IPS-11a (cell line): ENCODE data around the gene LY6G5B.

Experiments
- H3K4me3 ChIP-seq: one replicate; pipeline ENCODE4 v1.5.1; 2013; ENCODE audit warnings: low read depth, low read length, control low read depth

LY6G5B gene

DNA sequence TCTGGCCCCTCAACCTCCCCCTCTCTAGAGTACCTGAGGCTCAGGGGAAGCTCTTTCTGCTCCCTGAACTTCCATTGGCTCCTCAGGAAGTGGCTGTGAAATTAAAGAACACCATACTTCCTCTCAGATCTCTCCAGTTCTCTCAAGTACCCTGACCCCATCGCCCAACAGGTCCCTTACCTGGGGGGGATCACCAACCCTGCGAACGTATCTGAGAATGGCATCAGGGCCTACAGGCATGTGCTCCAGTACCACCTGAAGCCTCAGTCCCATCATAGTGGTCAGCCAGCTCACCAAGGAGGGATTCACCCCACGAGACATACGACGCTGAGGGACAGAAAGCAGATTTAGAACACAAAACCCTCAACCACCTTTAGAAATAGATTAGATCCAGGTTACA lies 29.2 kb upstream of the LY6G5B start:
- no peak overlapping the region for H3K4me3 ChIP-seq

GRCh38 chr6:31641370-31641769 lies 28.4 kb upstream of the LY6G5B start:
- H3K4me3 ChIP-seq = no peak overlapping the region

DNA sequence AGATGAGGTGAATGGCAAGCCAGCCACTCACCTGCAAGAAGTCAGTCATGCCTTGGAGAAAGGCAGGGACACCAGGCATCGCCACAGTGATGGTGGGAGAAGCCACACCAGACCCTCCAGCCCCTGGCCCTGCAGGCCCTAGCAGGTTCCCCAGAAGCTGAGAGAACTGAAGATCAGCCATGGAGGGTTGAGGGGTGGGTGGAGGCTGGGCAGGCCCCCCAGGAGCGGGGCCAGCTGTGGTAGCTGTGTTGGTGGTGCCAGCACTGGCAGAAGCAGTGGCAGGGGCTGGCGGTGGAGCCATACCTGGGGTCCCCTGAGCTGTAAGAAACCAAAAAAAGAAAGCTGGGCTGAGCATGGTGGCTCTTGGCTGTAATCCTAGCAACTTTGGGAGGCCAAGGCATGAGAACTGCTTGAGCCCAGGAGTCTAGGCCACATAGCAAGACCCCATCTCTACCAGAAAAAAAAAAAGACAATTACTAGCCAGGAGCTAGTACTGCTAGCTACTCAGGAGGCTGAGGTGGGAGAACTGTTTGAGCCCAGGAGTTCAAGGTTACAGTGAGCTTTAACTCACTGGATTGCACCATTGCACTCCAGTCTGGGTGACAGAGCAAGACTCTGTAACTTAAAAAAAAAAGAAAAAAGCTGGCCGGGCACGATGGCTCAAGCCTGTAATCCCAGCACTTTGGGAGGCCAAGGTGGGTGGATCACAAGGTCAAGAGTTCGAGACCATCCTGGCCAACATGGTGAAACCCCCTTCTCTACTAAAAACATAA lies 26.8 kb upstream of the LY6G5B start:
- no peak overlapping the region for H3K4me3 ChIP-seq

- H3K4me3 ChIP-seq = no peak overlapping the region
Measured at GRCh38 chr6:31643818-31644454, 25.8 kb upstream of the LY6G5B start.

- no peak overlapping the region for H3K4me3 ChIP-seq
Measured at GRCh38 chr6:31645325-31645724, 24.5 kb upstream of the LY6G5B start.

- H3K4me3 ChIP-seq = peak overlapping the region; percentile 96
Measured at GRCh38 chr6:31651602-31652191, 18.1 kb upstream of the LY6G5B start.

DNA sequence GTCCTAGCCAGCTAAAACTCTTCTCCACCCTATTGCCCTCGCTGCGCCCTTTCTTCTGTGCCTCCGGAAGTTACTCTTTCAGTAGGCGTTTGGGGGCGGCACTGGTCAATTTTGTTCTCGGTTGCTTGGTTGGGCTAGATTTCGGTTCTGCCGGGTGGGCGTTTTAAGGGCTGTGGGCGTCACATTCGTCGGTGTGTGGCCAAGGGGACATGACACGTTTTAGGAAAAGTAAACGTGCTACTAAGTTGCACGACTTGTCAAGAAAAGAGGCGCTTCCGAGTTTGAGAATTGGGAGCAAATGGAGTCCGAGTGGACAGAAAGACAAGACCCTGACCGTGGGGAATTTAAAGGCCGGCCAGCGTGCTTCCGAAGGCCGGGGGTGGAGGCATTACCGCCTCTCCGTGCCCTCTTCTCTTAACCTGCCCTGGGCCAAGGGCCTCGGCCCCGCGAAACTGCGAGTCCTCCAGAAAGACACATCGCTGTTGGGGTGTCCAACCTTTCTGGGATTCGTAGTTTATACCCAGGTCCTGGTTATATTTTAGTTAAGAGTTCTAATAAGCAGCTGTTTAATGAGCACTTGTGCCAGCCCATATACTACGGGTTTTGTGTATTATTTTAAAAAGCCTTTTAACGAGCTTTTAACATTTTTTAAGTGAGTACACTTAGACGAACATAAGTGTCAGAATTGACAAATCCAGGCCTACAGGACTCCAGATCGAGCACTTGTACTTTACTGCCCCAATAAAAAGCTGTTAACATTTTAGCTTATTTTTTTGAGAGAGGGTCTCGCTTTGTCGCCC lies 16.7 kb upstream of the LY6G5B start:
- peak overlapping the region; percentile 96 for H3K4me3 ChIP-seq

- H3K4me3 ChIP-seq = no peak overlapping the region
Measured at GRCh38 chr6:31654574-31655348, 15.0 kb upstream of the LY6G5B start.

GRCh38 chr6:31655349-31656237 lies 14.2 kb upstream of the LY6G5B start, which contains the start of gene APOM:
Gene APOM, plus strand, starts transcription at chr6:31655894. Its CDS starts 73 bp downstream, at chr6:31655967.
- H3K4me3 ChIP-seq = no peak within 1 kb of the TSS

- no peak overlapping the region for H3K4me3 ChIP-seq
Measured at GRCh38 chr6:31657406-31658157, 12.2 kb upstream of the LY6G5B start.

DNA sequence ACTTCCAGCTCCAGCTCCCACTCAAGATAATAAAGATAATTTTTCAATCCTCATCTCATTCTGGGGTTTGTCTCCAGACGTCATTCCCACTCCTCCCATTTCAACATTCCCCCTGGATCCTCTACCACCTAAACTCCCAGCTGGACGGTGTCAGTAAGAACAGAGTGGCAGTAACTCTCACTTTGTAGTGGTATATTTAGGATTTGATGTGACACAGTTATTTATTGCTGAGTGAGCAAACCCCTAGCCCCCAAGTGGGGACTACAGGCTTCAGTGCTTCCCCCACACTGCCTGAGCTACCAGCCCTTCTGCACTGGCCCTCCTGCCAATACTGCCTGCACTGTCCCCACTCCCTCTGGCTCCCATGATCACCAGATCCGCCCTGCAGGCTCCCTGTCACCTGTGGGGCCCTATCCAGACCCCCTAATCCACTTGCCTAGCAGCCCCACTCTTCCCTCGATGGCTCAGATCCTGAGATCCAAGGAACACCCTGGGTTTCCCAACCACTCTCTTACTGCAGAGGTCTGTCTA lies 11.6 kb upstream of the LY6G5B start:
- H3K4me3 ChIP-seq = no peak overlapping the region

- H3K4me3 ChIP-seq = no peak overlapping the region
Measured at GRCh38 chr6:31658983-31659648, 10.7 kb upstream of the LY6G5B start.

DNA sequence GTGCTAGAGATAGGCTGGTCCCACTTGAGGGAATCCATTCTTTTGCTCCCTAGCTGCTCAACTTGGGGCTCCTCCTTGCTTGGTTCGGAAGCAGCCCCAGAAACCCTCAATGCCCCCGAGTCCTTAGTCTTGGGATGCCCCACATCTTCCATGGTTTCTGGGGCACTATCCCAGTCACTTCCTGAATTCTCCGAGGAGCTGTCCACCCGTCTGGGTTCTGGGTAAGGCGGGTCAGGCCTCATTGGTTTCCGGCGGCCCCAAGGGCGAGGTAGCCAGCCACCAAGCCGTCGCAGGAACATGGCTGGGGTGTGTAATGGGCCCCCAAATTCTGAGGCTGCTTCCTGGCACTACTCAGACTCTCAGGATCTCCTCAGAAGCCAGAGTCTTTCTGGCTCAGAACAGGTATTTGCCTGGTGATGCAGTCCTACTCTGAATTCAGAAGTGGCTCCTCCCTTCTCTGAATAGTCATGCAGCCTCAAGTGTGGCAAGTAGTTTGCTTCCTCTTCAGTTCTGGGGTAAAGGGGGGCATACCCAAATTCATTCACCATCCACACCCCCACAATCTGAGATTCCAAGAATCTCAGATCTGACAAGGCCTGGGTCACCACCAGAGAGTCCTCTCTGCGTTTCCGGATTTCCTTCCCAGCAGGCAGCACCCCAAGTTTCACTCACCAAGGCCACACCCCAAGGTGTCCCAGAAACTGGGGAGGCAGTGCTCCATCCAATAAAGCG lies 10.0 kb upstream of the LY6G5B start:
- H3K4me3 ChIP-seq = peak overlapping the region; percentile 78

DNA sequence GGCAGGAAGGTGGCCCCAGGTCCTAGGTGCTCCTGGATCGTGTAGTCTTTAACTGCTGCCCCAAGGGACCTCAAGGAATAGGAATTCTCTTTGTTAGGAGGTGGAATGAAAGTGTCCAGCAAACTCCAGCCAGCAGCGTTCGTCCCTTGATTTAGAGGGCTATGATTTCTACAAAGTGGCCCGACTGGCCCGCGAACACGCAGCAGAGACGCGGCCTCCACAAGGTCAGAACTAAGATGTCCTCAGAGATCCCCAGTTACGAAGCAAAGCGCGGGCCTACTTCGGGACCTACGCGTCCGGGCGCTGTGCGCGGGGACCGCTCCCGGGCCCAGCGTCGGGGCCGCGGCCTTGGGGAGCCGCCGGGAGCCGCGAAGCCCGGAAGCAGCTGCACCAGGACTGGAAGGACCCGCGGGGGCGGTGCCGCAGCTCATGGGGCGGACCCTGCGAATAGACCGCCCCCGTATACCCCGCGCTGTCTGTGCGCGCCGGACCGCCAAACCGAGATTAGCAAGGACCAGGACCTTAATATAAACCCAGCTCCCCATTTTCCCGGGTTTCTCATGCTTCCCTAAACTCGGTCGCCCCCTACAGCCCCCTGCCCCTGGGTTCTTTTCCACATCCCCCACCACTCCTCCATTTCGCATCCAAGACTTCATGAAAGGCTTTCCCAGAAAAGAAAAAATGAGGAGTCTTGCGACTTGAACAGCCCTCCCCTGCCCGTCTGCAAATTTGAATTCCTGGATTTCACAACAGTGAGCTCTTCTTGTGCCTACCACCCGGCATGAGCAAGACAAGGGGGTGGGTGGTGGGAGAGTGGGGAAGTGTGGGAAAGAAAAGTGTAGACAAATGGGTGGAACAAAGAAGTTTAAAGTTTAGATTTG lies 9.2 kb upstream of the LY6G5B start, which contains the start of gene C6orf47:
Gene C6orf47 (minus strand): TSS at position 398 of the 881 bp plus-strand sequence. CDS start 831 bp downstream, outside the sequence.
- peak within 1 kb of the TSS; percentile 78 for H3K4me3 ChIP-seq

GRCh38 chr6:31661262-31662123 lies 8.3 kb upstream of the LY6G5B start:
- no peak overlapping the region for H3K4me3 ChIP-seq
